ENCODE measurements around the gene SLC35D2. TPM values are rescaled to one million over a fixed set of nuclear protein-coding genes. Genes with fewer than 3 reads are reported as not detected.

The SLC35D2 gene
- total RNA-seq, 4 donors from 2014 or later, result 25.1 to 66.6 (median 32.0) TPM

DNA sequence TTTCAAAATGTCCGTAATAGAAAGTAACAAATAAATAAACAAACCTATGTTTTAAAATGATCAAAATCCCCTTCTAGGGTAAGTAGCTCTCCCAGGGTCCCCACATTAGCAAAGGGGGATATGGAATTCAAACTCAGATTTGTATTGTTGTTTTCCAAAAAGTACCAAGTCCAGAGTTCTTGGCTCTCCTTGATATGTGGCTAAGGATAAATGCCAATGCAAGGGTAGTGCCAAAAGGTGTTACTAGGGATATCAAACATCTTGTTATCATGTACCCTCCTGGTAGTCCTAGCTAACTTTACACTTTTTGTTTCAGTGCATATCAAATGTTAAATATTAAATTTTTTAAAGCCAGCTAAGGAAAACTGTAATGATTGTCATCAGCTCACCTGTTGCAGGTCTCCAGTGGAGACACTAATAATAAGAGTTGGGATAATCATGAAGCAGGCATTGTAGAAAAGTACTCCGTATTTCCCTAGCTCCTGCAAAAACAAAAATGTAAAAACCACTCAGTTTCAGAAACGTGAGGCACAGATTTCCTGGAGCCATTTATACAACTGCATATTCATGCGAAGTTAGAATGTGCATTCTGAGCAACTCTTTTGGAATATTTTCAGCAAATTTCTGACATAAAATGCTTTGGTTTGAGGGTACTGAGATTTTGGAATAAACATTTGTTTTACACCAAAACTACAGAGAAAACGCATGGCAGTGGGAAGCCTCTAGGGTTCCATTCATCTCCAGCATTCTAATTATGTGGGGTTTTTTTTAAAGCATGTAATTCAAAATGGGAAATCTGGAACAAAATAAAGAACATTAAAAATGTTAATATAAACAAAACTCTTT is 39.8 kb downstream of the SLC35D2 start:
- WGBS, 2 donors, result 33 to 36% methylated on average over 5 of the region's 5 CpGs
- TF ChIP-seq EP300 (IDR thresholded peaks at IDR 0.05), result no peak
- no peak for TF ChIP-seq POLR2A (IDR thresholded peaks at IDR 0.05)
- TF ChIP-seq, protein P1, sequence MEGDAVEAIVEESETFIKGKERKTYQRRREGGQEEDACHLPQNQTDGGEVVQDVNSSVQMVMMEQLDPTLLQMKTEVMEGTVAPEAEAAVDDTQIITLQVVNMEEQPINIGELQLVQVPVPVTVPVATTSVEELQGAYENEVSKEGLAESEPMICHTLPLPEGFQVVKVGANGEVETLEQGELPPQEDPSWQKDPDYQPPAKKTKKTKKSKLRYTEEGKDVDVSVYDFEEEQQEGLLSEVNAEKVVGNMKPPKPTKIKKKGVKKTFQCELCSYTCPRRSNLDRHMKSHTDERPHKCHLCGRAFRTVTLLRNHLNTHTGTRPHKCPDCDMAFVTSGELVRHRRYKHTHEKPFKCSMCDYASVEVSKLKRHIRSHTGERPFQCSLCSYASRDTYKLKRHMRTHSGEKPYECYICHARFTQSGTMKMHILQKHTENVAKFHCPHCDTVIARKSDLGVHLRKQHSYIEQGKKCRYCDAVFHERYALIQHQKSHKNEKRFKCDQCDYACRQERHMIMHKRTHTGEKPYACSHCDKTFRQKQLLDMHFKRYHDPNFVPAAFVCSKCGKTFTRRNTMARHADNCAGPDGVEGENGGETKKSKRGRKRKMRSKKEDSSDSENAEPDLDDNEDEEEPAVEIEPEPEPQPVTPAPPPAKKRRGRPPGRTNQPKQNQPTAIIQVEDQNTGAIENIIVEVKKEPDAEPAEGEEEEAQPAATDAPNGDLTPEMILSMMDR (IDR thresholded peaks at IDR 0.05), result no peak
- peaks cover 0 to 29% (median 0%) of the 10 kb centered on the region in 3 donors for H3K36me3 ChIP-seq
- peaks cover 0 to 8% (median 0%) of the 10 kb centered on the region in 4 donors for H3K9me3 ChIP-seq
- H3K27ac ChIP-seq, result peak overlapping the region; percentile 14 to 73 (median 38)
- no peak overlapping the region for H3K4me3 ChIP-seq
- H3K4me1 ChIP-seq, result peaks cover 0 to 19% (median 9%) of the 10 kb centered on the region in 4 donors
- DNase-seq (ENCODE audit: low spot score in 2 of 2), result no peak
- H3K27me3 ChIP-seq, result no peaks in the 10 kb centered on the region

DNA sequence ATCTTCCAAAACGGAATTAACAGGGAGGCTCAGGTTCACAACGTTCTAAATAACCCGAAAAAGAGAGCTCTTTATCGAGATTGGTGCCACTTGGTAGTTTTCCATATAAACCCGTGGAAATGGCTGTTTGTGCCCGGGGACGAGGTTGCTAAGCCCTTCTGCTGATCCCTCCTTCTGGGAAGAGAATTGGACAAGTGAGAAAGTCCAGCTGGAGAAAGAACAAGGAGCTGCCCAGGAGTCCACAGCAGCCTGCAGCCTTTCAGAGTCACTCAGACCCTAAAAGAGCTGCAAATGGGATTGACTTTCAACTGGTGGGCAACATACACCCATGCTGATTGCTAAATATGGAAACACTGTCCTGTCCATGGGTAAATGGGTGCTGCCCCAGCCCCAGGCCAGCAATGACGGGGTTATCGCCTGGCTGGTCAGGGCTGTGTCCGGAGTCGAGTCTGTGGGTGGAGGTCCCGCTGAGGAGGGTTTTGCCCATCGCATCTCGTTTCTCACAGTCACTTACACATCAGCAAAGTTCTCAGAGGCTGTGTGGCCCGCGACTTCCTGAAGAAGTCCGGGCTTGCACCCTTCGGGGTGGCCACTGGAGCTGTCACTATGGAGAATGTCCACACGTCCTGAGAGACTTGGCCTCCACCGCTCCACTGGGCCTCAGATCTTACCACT is 40.8 kb downstream of the SLC35D2 start:
- H3K27me3 ChIP-seq, result no peaks in the 10 kb centered on the region
- no peaks in the 10 kb centered on the region for H3K9me3 ChIP-seq
- peaks cover 0 to 18% (median 0%) of the 10 kb centered on the region in 3 donors for H3K36me3 ChIP-seq
- no peak for DNase-seq (ENCODE audit: low spot score in 2 of 2)
- no peak overlapping the region for H3K4me3 ChIP-seq
- H3K27ac ChIP-seq, result peak overlapping the region in 2 of 4 donors; percentile 36 to 73
- TF ChIP-seq EP300 (IDR thresholded peaks at IDR 0.05), result no peak
- TF ChIP-seq, protein P1 (IDR thresholded peaks at IDR 0.05), result no peak
- no peak for TF ChIP-seq POLR2A (IDR thresholded peaks at IDR 0.05)
- 78 to 82% methylated on average over 18 to 20 of the region's 20 CpGs for WGBS, 2 donors
- peaks cover 0 to 19% (median 9%) of the 10 kb centered on the region in 4 donors for H3K4me1 ChIP-seq

DNA sequence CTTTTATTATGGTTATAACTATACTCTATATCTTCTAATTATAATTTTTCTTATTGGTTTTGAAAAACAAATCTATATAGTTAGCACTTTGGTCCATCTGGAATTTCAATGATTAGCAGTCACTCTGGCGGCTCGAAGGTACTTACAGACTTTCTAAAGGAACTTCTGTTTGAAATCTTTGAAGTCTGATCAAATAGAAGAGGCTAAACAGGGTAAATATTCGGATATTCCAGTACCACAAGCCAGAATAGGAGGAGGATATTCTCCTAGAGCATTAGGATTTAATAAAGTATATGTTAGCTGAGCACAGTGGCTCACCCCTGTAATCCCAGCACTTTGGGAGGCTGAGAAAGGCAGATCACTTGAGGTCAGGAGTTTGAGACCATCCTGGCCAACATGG is 42.8 kb downstream of the SLC35D2 start:
- peaks cover 0 to 19% (median 9%) of the 10 kb centered on the region in 4 donors for H3K4me1 ChIP-seq
- DNase-seq (ENCODE audit: low spot score in 2 of 2), result no peak
- 96% methylated on average over 3 of the region's 3 CpGs for WGBS, 2 donors

DNA sequence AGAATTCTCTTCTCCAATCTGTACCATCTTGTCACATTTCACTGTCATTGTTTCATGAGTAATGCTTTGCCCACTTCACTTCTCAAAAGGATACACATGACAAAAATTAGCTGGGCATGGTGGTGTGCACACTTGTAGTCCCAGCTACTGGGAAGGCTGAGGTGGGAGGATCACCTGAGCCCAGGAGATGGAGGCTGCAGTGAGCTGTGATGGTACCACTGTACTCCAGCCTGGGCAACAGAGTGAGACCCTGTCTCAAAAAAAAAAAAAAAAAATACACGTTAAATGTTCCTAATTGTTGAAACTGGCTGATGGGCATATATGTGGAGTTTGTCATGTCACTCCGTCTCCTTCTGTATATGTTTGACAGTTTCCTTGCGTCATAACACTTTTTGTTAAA is 45.2 kb downstream of the SLC35D2 start:
- TF ChIP-seq EP300 (IDR thresholded peaks at IDR 0.05) (no peak), POLR2A (IDR thresholded peaks at IDR 0.05) (no peak)
- TF ChIP-seq, protein P1 (IDR thresholded peaks at IDR 0.05), result no peak
- peak overlapping the region in 1 of 4 donors; percentile 83 for H3K27ac ChIP-seq
- DNase-seq (ENCODE audit: low spot score in 2 of 2), result no peak
- H3K36me3 ChIP-seq, result peaks cover 0 to 36% (median 0%) of the 10 kb centered on the region in 3 donors
- H3K4me3 ChIP-seq, result no peak overlapping the region
- no peaks in the 10 kb centered on the region for H3K9me3 ChIP-seq
- H3K4me1 ChIP-seq, result peaks cover 0 to 3% (median 1%) of the 10 kb centered on the region in 4 donors
- H3K27me3 ChIP-seq, result no peaks in the 10 kb centered on the region
- 94 to 96% methylated on average over 3 of the region's 3 CpGs for WGBS, 2 donors

More for the DNA sequence above, 42.8 kb downstream of the SLC35D2 start:
- no peaks in the 10 kb centered on the region for H3K27me3 ChIP-seq
- H3K4me3 ChIP-seq, result no peak overlapping the region
- H3K9me3 ChIP-seq, result no peaks in the 10 kb centered on the region
- H3K27ac ChIP-seq, result peak overlapping the region in 1 of 4 donors; percentile 83
- TF ChIP-seq, protein P1 (IDR thresholded peaks at IDR 0.05), result no peak
- TF ChIP-seq EP300 (IDR thresholded peaks at IDR 0.05) (no peak), POLR2A (IDR thresholded peaks at IDR 0.05) (no peak)
- H3K36me3 ChIP-seq, result peaks cover 0 to 18% (median 0%) of the 10 kb centered on the region in 3 donors
